Measurements from ENCODE around the gene AHSA1. TPM values are rescaled to one million over a fixed set of nuclear protein-coding genes. Genes with fewer than 3 reads are reported as not detected.

Gene AHSA1
- total and polyA plus RNA-seq, 3 experiments from 2014 or later, result 134 to 324 (median 307) TPM

DNA sequence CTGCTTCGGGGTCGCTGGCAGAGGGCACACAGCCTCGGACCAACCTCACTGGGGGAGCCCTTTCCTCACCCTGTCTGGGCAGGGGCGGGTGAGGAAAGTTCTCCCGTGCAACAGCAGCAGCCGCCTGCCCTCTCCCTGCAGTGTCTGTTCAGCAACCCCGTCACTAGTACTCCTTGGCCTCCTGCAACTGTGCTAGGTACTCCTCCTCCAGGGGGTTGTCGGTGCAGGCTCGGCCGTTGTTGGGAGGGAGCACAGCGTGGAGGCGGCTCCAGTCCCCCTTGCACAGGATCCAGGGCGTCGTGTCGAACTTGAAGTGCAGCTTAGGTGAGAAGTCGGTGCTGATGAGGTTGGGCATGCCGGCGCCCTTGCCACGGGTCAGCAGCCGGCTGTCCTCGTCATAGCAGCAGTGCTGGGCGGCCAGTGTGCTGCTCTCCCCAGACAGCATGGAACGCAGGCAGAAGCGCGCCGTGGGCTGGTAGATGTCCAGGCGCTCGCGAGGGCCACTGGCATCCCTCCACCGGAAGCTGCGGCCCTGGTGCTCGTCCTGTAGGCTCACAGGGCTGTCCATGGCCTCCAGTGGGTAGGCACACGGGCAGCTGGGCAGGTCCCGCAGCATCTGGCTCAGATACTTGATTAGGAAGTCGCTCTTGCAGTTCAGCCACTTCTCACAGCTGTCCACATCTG, 17.7 kb downstream of the AHSA1 start:
- no peaks in the 10 kb centered on the region for H3K27me3 ChIP-seq (ENCODE audit: insufficient read depth, low read length, poor library complexity, severe bottlenecking)
- Mint-ChIP-seq H3K27me3 (peaks cover 0 to 3% of the 10 kb centered on the region in 2 donors), H3K27ac (no peak overlapping the region), H3K9me3 (no peaks in the 10 kb centered on the region), H3K4me3 (no peak overlapping the region), H3K36me3 (no peaks in the 10 kb centered on the region), H3K4me1 (no peaks in the 10 kb centered on the region)
- DNase-seq, result no peak
- no peaks in the 10 kb centered on the region for H3K9me3 ChIP-seq (ENCODE audit: low read length)
- H3K36me3 ChIP-seq (ENCODE audit: insufficient read depth, low read length), result no peaks in the 10 kb centered on the region
- H3K27ac ChIP-seq (ENCODE audit: low read depth, low read length), result no peak overlapping the region
- H3K4me3 ChIP-seq (ENCODE audit: low read length), result no peak overlapping the region
- POLR2A ChIA-PET, result no interaction called here
- H3K4me1 ChIP-seq (ENCODE audit: insufficient read depth, low read length), result no peaks in the 10 kb centered on the region
- CTCF ChIA-PET, result no interaction called here

DNA sequence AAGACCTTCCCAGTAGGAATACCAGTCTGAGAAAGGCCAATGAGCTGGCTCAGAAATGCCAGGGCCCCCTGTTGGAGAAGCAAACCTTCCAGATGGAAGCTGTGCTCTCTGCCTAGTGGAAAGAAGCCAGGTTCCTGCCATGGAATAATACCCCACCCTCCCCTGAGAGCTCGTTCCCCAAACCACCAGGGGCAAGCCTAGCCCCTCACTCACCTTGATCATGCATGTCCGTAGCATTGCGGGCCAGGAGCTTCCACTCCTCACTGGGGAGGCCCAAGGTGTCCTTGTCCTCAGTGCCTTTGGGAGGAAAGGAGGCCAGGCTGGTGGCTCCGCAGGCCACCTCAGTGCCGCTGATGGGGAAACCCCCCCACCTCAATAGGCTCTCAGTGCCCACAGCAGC, 20.1 kb downstream of the AHSA1 start:
- no peak for DNase-seq
- Histone ChIP-seq H3K27ac (ENCODE audit: low read depth, low read length) (no peak overlapping the region), H3K9me3 (ENCODE audit: low read length) (no peaks in the 10 kb centered on the region), H3K4me3 (ENCODE audit: low read length) (no peak overlapping the region), H3K36me3 (ENCODE audit: insufficient read depth, low read length) (no peaks in the 10 kb centered on the region), H3K27me3 (ENCODE audit: insufficient read depth, low read length, poor library complexity, severe bottlenecking) (no peaks in the 10 kb centered on the region), H3K4me1 (ENCODE audit: insufficient read depth, low read length) (no peaks in the 10 kb centered on the region)
- H3K36me3 Mint-ChIP-seq, result no peaks in the 10 kb centered on the region
- CTCF ChIA-PET, result no interaction called here
- H3K4me1 Mint-ChIP-seq, result no peaks in the 10 kb centered on the region
- peak overlapping the region in 2 of 8 donors; percentile 20 to 34 for H3K27ac Mint-ChIP-seq
- POLR2A ChIA-PET, result interaction anchor here (0.6 kb wide), 1 partner anchor 10 kb away, joined by 3 read pairs; no protein-coding TSS in a partner anchor
- no peak overlapping the region for H3K4me3 Mint-ChIP-seq
- no peaks in the 10 kb centered on the region for H3K9me3 Mint-ChIP-seq
- H3K27me3 Mint-ChIP-seq, result peaks cover 0 to 3% of the 10 kb centered on the region in 2 donors

- POLR2A ChIA-PET, result no interaction called here
- no peaks in the 10 kb centered on the region for H3K4me1 Mint-ChIP-seq
- CTCF ChIA-PET, result no interaction called here
- Histone ChIP-seq H3K4me3 (ENCODE audit: low read length) (no peak overlapping the region), H3K27ac (ENCODE audit: low read depth, low read length) (no peak overlapping the region), H3K36me3 (ENCODE audit: insufficient read depth, low read length) (no peaks in the 10 kb centered on the region), H3K9me3 (ENCODE audit: low read length) (no peaks in the 10 kb centered on the region), H3K4me1 (ENCODE audit: insufficient read depth, low read length) (no peaks in the 10 kb centered on the region), H3K27me3 (ENCODE audit: insufficient read depth, low read length, poor library complexity, severe bottlenecking) (no peaks in the 10 kb centered on the region)
- DNase-seq, result no peak
- H3K9me3 Mint-ChIP-seq, result no peaks in the 10 kb centered on the region
- H3K27me3 Mint-ChIP-seq, result peaks cover 0 to 3% of the 10 kb centered on the region in 2 donors
- H3K36me3 Mint-ChIP-seq, result no peaks in the 10 kb centered on the region
- H3K27ac Mint-ChIP-seq, result no peak overlapping the region
- no peak overlapping the region for H3K4me3 Mint-ChIP-seq
These were observed 20.9 kb downstream of the AHSA1 start for GRCh38 chr14:77478796-77479195.

GRCh38 chr14:77482422-77482821, 24.5 kb downstream of the AHSA1 start:
- Mint-ChIP-seq H3K9me3 (no peaks in the 10 kb centered on the region), H3K27me3 (peaks cover 0 to 3% of the 10 kb centered on the region in 2 donors), H3K27ac (no peak overlapping the region), H3K4me3 (no peak overlapping the region), H3K36me3 (no peaks in the 10 kb centered on the region), H3K4me1 (no peaks in the 10 kb centered on the region)
- no peaks in the 10 kb centered on the region for H3K9me3 ChIP-seq (ENCODE audit: low read length)
- no peak overlapping the region for H3K4me3 ChIP-seq (ENCODE audit: low read length)
- POLR2A ChIA-PET, result no interaction called here
- no peak overlapping the region for H3K27ac ChIP-seq (ENCODE audit: low read depth, low read length)
- no peaks in the 10 kb centered on the region for H3K4me1 ChIP-seq (ENCODE audit: insufficient read depth, low read length)
- CTCF ChIA-PET, result no interaction called here
- H3K27me3 ChIP-seq (ENCODE audit: insufficient read depth, low read length, poor library complexity, severe bottlenecking), result no peaks in the 10 kb centered on the region
- no peaks in the 10 kb centered on the region for H3K36me3 ChIP-seq (ENCODE audit: insufficient read depth, low read length)
- DNase-seq, result no peak

- no peak overlapping the region for H3K4me3 Mint-ChIP-seq
- no peak for DNase-seq
- H3K9me3 Mint-ChIP-seq, result no peaks in the 10 kb centered on the region
- POLR2A ChIA-PET, result no interaction called here
- H3K36me3 Mint-ChIP-seq, result no peaks in the 10 kb centered on the region
- no peaks in the 10 kb centered on the region for H3K27me3 Mint-ChIP-seq
- H3K4me3 ChIP-seq (ENCODE audit: low read length), result no peak overlapping the region
- CTCF ChIA-PET, result no interaction called here
- no peaks in the 10 kb centered on the region for H3K4me1 Mint-ChIP-seq
- no peaks in the 10 kb centered on the region for H3K36me3 ChIP-seq (ENCODE audit: insufficient read depth, low read length)
- H3K27ac Mint-ChIP-seq, result no peak overlapping the region
- no peaks in the 10 kb centered on the region for H3K4me1 ChIP-seq (ENCODE audit: insufficient read depth, low read length)
- no peaks in the 10 kb centered on the region for H3K9me3 ChIP-seq (ENCODE audit: low read length)
- H3K27me3 ChIP-seq (ENCODE audit: insufficient read depth, low read length, poor library complexity, severe bottlenecking), result no peaks in the 10 kb centered on the region
- H3K27ac ChIP-seq (ENCODE audit: low read depth, low read length), result no peak overlapping the region
These were observed 27.4 kb downstream of the AHSA1 start for GRCh38 chr14:77485256-77485655.

DNA sequence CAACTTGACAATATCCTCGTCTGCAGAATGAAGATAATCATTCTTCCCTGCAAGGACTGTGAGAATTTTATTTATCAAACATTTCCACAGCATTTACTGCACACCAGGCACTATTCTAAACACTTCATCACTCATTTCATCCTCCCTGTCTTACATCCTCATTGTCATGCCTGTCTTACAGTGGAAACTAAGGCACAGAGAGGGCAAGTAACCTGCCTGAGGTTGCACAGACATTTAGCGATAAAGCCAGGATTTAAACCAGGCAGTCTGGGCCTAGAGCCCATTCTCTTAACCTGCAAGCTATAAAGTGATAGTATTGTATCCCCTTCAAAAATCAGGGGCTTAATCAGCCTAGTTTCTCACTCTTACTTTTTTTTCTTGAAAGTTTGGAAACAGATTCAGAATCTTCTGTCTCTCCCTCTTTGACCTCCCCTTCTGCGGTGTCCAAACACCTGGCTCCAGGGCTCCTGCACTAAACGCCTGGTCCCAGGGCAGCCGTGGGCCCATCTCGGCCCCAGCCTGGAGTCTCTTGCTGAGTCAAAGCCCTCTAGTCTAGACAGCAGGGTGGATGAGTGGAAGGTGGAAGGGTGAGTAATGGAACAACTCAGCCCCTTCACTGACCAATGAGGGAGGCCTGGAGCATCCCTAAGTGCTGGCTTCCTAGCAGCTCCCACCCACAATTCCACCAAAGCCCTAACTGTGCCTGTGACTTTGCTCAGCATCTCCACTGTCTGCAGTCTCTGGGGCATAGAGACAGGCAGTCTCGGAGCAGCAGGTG, 28.2 kb downstream of the AHSA1 start:
- Histone ChIP-seq H3K27ac (ENCODE audit: low read depth, low read length) (no peak overlapping the region), H3K4me3 (ENCODE audit: low read length) (no peak overlapping the region), H3K27me3 (ENCODE audit: insufficient read depth, low read length, poor library complexity, severe bottlenecking) (no peaks in the 10 kb centered on the region), H3K36me3 (ENCODE audit: insufficient read depth, low read length) (no peaks in the 10 kb centered on the region), H3K9me3 (ENCODE audit: low read length) (no peaks in the 10 kb centered on the region), H3K4me1 (ENCODE audit: insufficient read depth, low read length) (no peaks in the 10 kb centered on the region)
- CTCF ChIA-PET, result no interaction called here
- no peak for DNase-seq
- H3K4me3 Mint-ChIP-seq, result no peak overlapping the region
- no peaks in the 10 kb centered on the region for H3K4me1 Mint-ChIP-seq
- no peak overlapping the region for H3K27ac Mint-ChIP-seq
- H3K27me3 Mint-ChIP-seq, result no peaks in the 10 kb centered on the region
- POLR2A ChIA-PET, result no interaction called here
- no peaks in the 10 kb centered on the region for H3K9me3 Mint-ChIP-seq
- H3K36me3 Mint-ChIP-seq, result no peaks in the 10 kb centered on the region

GRCh38 chr14:77488558-77488957, 30.7 kb downstream of the AHSA1 start:
- no peaks in the 10 kb centered on the region for H3K36me3 Mint-ChIP-seq
- no peak overlapping the region for H3K27ac ChIP-seq (ENCODE audit: low read depth, low read length)
- H3K27me3 Mint-ChIP-seq, result no peaks in the 10 kb centered on the region
- DNase-seq, result no peak
- H3K9me3 Mint-ChIP-seq, result no peaks in the 10 kb centered on the region
- H3K27me3 ChIP-seq (ENCODE audit: insufficient read depth, low read length, poor library complexity, severe bottlenecking), result no peaks in the 10 kb centered on the region
- no peak overlapping the region for H3K4me3 Mint-ChIP-seq
- peak overlapping the region in 1 of 8 donors; percentile 36 for H3K27ac Mint-ChIP-seq
- no peaks in the 10 kb centered on the region for H3K4me1 Mint-ChIP-seq
- H3K9me3 ChIP-seq (ENCODE audit: low read length), result no peaks in the 10 kb centered on the region
- POLR2A ChIA-PET, result no interaction called here
- H3K4me1 ChIP-seq (ENCODE audit: insufficient read depth, low read length), result no peaks in the 10 kb centered on the region
- CTCF ChIA-PET, result no interaction called here
- no peak overlapping the region for H3K4me3 ChIP-seq (ENCODE audit: low read length)
- H3K36me3 ChIP-seq (ENCODE audit: insufficient read depth, low read length), result no peaks in the 10 kb centered on the region

- no peaks in the 10 kb centered on the region for H3K4me1 Mint-ChIP-seq
These were observed 31.1 kb downstream of the AHSA1 start for GRCh38 chr14:77489041-77489440.

More at GRCh38 chr14:77489041-77489440, 31.1 kb downstream of the AHSA1 start:
- Histone ChIP-seq H3K27ac (ENCODE audit: low read depth, low read length) (no peak overlapping the region), H3K27me3 (ENCODE audit: insufficient read depth, low read length, poor library complexity, severe bottlenecking) (no peaks in the 10 kb centered on the region), H3K9me3 (ENCODE audit: low read length) (no peaks in the 10 kb centered on the region), H3K4me1 (ENCODE audit: insufficient read depth, low read length) (no peaks in the 10 kb centered on the region), H3K4me3 (ENCODE audit: low read length) (no peak overlapping the region), H3K36me3 (ENCODE audit: insufficient read depth, low read length) (no peaks in the 10 kb centered on the region)
- Mint-ChIP-seq H3K36me3 (no peaks in the 10 kb centered on the region), H3K4me3 (no peak overlapping the region), H3K27ac (peak overlapping the region in 1 of 8 donors; percentile 36), H3K9me3 (no peaks in the 10 kb centered on the region), H3K27me3 (no peaks in the 10 kb centered on the region)
- DNase-seq, result no peak
- ChIA-PET CTCF (no interaction called here), POLR2A (no interaction called here)
